Breast epithelium (tissue), 3 donors: Measurements from ENCODE around the gene ABHD4.

Experiments used
- CTCF ChIP-seq, 3 donors: fragments of 450-650 bp; IDR thresholded peaks; one replicate each; pipeline ENCODE4 v1.5.1; 2016 to 2017; ENCODE audit warnings: antibody characterized with exemption in 3 of 3, mild to moderate bottlenecking in 3 of 3, moderate library complexity in 3 of 3
- POLR2A ChIP-seq: fragments of 450-650 bp; IDR thresholded peaks from one replicate; pipeline ENCODE4 v1.6.1; 2016; ENCODE audit warnings: antibody characterized with exemption, mild to moderate bottlenecking, moderate library complexity

GRCh38 chr14:22596354-22596879 lies 1.7 kb upstream of the ABHD4 start:
- TF ChIP-seq POLR2A (no peak), CTCF (IDR thresholded peaks at IDR 0.05) (no peak)
